MCF 10A (cell line): ENCODE results near the gene COMMD4. TPM values are rescaled to one million over a fixed set of nuclear protein-coding genes. Genes with fewer than 3 reads are reported as not detected.
"Not testable (repeated sequence)": the region's sequence is repeated elsewhere in the genome, so short reads cannot be mapped to it uniquely, and the experiment has no call there.

Experiments used
- BruUV-seq: library from RNA; stranded (reverse); fragments of 400-500 nt; replicated peaks from 2 replicates; lab custom pipeline; 2021; lab: Mats Ljungman, UMichigan
- CTCF ChIA-PET: fragments of 300-600 bp; sonication (Branson Sonifier 250); formaldehyde crosslinking; extraction: SDS; loops from one replicate; lab custom pipeline; 2021; ENCODE audit warnings: antibody characterized with exemption, inconsistent platforms; lab: Yijun Ruan, JAX
- POLR2A ChIA-PET: fragments of 300-600, 350-650 bp; sonication (Branson Sonifier 250); formaldehyde crosslinking; extraction: SDS; loops from one replicate; lab custom pipeline; 2020; ENCODE audit warnings: antibody characterized with exemption, inconsistent platforms; lab: Yijun Ruan, JAX
- DNase-seq: peaks from one replicate; pipeline ENCODE4 v3.0.0-alpha.2; 2018; ENCODE audit not compliant: unreplicated experiment
- H3K27ac Mint-ChIP-seq: one replicate; pipeline ENCODE4 v1.8.0; 2022; ENCODE audit warnings: mild to moderate bottlenecking, low read depth, mixed read lengths; ENCODE audit not compliant: unreplicated experiment
- H3K27me3 Mint-ChIP-seq: one replicate; pipeline ENCODE4 v1.8.0; 2022; ENCODE audit warnings: mixed read lengths; ENCODE audit not compliant: insufficient read depth, unreplicated experiment
- H3K36me3 Mint-ChIP-seq: one replicate; pipeline ENCODE4 v1.8.0; 2022; ENCODE audit warnings: mild to moderate bottlenecking, moderate library complexity, mixed read lengths; ENCODE audit not compliant: insufficient read depth, unreplicated experiment
- H3K4me1 Mint-ChIP-seq: one replicate; pipeline ENCODE4 v1.8.0; 2022; ENCODE audit warnings: mixed read lengths; ENCODE audit not compliant: insufficient read depth, unreplicated experiment
- H3K4me3 Mint-ChIP-seq: one replicate; pipeline ENCODE4 v1.8.0; 2022; ENCODE audit warnings: mild to moderate bottlenecking, moderate library complexity, mixed read lengths; ENCODE audit not compliant: unreplicated experiment
- H3K9me3 Mint-ChIP-seq: one replicate; pipeline ENCODE4 v1.8.0; 2022; ENCODE audit warnings: mixed read lengths; ENCODE audit not compliant: unreplicated experiment
- intact Hi-C: fragments of 100-400 bp; cut with micrococcal nuclease; formaldehyde crosslinking; loops from 2 replicates; pipeline ENCODE4 v1.14.1; 2022
- total RNA-seq: library from RNA; stranded (reverse); gene quantifications from 2 replicates; pipeline ENCODE4 v1.2.3, GENCODE V29; 2022
- TF ChIP-seq, protein P1 (sequence below): fragments of 200-600 bp; IDR thresholded peaks from one replicate; pipeline ENCODE4 v1.8.0; 2022; ENCODE audit warnings: antibody characterized with exemption, mild to moderate bottlenecking; ENCODE audit not compliant: unreplicated experiment

Gene COMMD4
- total RNA-seq, 1 experiment from 2014 or later, result 47.3 TPM

DNA sequence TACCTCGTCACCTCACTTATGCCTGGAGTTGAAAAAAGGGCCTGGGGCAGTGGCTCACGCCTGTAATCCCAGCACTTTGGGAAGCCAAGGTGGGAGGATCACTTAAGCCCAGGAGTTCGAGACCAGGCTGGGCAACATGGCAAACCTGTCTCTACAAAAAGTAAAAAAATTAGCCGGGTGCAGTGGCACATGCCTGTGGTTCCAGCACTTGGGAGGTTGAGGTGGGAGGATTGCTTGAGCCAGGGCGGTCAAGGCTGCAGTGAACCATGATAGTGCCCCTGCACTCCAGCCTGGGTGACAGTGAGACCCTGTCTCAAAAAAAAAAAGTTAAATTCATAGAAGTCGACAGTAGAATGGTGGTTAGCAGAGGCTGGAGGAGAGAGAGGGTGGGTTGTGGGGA, 6.4 kb downstream of the COMMD4 start:
- TF ChIP-seq, protein P1, sequence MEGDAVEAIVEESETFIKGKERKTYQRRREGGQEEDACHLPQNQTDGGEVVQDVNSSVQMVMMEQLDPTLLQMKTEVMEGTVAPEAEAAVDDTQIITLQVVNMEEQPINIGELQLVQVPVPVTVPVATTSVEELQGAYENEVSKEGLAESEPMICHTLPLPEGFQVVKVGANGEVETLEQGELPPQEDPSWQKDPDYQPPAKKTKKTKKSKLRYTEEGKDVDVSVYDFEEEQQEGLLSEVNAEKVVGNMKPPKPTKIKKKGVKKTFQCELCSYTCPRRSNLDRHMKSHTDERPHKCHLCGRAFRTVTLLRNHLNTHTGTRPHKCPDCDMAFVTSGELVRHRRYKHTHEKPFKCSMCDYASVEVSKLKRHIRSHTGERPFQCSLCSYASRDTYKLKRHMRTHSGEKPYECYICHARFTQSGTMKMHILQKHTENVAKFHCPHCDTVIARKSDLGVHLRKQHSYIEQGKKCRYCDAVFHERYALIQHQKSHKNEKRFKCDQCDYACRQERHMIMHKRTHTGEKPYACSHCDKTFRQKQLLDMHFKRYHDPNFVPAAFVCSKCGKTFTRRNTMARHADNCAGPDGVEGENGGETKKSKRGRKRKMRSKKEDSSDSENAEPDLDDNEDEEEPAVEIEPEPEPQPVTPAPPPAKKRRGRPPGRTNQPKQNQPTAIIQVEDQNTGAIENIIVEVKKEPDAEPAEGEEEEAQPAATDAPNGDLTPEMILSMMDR, result no peak
- H3K4me1 Mint-ChIP-seq, result no peaks in the 10 kb centered on the region
- no peak for DNase-seq
- ChIA-PET POLR2A (interaction anchor here (0.7 kb wide), 1 partner anchor 472 kb away, joined by 3 read pairs; no protein-coding TSS in a partner anchor), CTCF (interaction anchor here (0.7 kb wide), 1 partner anchor 589 kb away, joined by 3 read pairs; no protein-coding TSS in a partner anchor)
- no TSS peak for BruUV-seq
- no peak overlapping the region for H3K27ac Mint-ChIP-seq
- H3K36me3 Mint-ChIP-seq, result peaks cover 4% of the 10 kb centered on the region
- H3K27me3 Mint-ChIP-seq, result no peaks in the 10 kb centered on the region
- intact Hi-C loops, result no loop called here
- no peak overlapping the region for H3K4me3 Mint-ChIP-seq
- no peaks in the 10 kb centered on the region for H3K9me3 Mint-ChIP-seq

GRCh38 chr15:75343953-75344352, 8.1 kb downstream of the COMMD4 start:
- BruUV-seq, result not testable (repeated sequence)

DNA sequence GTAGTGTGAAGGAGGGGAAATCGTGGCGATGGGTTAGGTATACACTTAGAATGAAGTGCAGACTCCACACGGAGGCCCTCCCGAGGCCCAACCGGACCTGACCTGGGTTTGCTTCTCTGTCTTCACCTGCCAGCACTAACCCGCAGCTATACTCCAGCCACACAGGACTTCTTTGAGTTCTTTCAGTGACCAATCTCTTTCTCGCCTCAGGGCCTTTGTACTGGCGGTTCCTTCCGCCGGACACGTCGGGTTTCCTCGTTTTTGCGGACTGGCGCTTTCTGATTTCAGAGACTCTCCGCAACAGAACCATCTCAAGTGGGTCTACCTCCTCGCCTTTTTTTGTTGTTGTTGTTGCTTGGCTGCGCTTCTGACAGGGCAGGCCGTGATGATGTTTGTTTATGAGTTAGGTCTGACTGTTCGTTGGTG, 10.9 kb downstream of the COMMD4 start, which contains the start of gene NEIL1:
TSS of gene NEIL1 (plus strand) at position 244 of the 426 bp plus-strand sequence. CDS start 1,867 bp downstream, outside the sequence.
- CTCF ChIA-PET, result no interaction called here
- BruUV-seq, result no TSS peak
- TF ChIP-seq, protein P1, result no peak
- Mint-ChIP-seq H3K4me3 (peak within 1 kb of the TSS; percentile 86), H3K27ac (peak within 1 kb of the TSS; percentile 74), H3K27me3 (no peaks in the 10 kb centered on the region), H3K36me3 (peaks cover 21% of the 10 kb centered on the region), H3K4me1 (peaks cover 5% of the 10 kb centered on the region), H3K9me3 (no peaks in the 10 kb centered on the region)
- POLR2A ChIA-PET, result interaction anchor here (1.0 to 3.8 kb wide), 4 partner anchors 12 to 109 kb away, joined by 3 to 30 read pairs (median 10); partner anchors contain the start of gene MAN2C1
- intact Hi-C loops, result no loop called here
- DNase-seq, result no peak

More at GRCh38 chr15:75343953-75344352, 8.1 kb downstream of the COMMD4 start:
- H3K27me3 Mint-ChIP-seq, H3K27ac Mint-ChIP-seq, POLR2A ChIA-PET, H3K36me3 Mint-ChIP-seq, H3K4me1 Mint-ChIP-seq, DNase-seq, H3K4me3 Mint-ChIP-seq, H3K9me3 Mint-ChIP-seq, intact Hi-C loops: not testable (repeated sequence)
- CTCF ChIA-PET, result interaction anchor here (1.2 kb wide), 1 partner anchor 23 kb away, joined by 4 read pairs; no protein-coding TSS in a partner anchor

- Mint-ChIP-seq H3K4me1 (peaks cover 5% of the 10 kb centered on the region), H3K4me3 (peak overlapping the region; percentile 86), H3K36me3 (peaks cover 21% of the 10 kb centered on the region), H3K27ac (peak overlapping the region; percentile 74), H3K9me3 (no peaks in the 10 kb centered on the region), H3K27me3 (no peaks in the 10 kb centered on the region)
- intact Hi-C loops, result no loop called here
- CTCF ChIA-PET, result interaction anchor here (0.7 to 2.2 kb wide), 3 partner anchors 20 to 664 kb away, joined by 3 to 8 read pairs (median 3); no protein-coding TSS in a partner anchor
- DNase-seq, result peak; percentile 36
- POLR2A ChIA-PET, result interaction anchor here (0.7 to 3.8 kb wide), 7 partner anchors 13 to 965 kb away, joined by 3 to 30 read pairs (median 6); partner anchors contain the start of genes MAN2C1 and SIN3A
- TF ChIP-seq, protein P1, result no peak
- BruUV-seq, result no TSS peak
Measured at GRCh38 chr15:75347222-75348033, 11.6 kb downstream of the COMMD4 start.
